Endothelial cell of umbilical vein (primary cell): ENCODE data around the gene SLC7A6OS. TPM values are rescaled to one million over a fixed set of nuclear protein-coding genes. Genes with fewer than 3 reads are reported as not detected.

Experiments
- BruUV-seq: library from RNA; stranded (reverse); fragments of 400-500 nt; replicated peaks from 2 replicates; lab custom pipeline; 2021; lab: Mats Ljungman, UMichigan
- CTCF ChIA-PET: fragments of 300-600, 350-600 bp; sonication (Branson Sonifier 250); formaldehyde crosslinking; loops from one replicate; lab custom pipeline; 2021; ENCODE audit warnings: antibody characterized with exemption, inconsistent platforms; lab: Charles Lee
- POLR2A ChIA-PET: fragments of 300-600, 350-600 bp; sonication (Branson Sonifier 250); formaldehyde crosslinking; loops from one replicate; lab custom pipeline; 2021; ENCODE audit warnings: antibody characterized with exemption, inconsistent platforms; lab: Charles Lee
- DNase-seq: peaks from one replicate; pipeline ENCODE4 v3.0.0-alpha.2; 2011; ENCODE audit warnings: low read depth, low spot score
- FAIRE-seq: peaks from 2 replicates; lab custom pipeline; 2011; peaks lifted over from hg19 to GRCh38; lab: Jason Lieb, UNC
- H2AFZ ChIP-seq: 2 replicates; pipeline ENCODE4 v1.6.0; 2012; ENCODE audit warnings: low read depth, low read length, control low read depth, inconsistent platforms
- H3K27ac ChIP-seq: 2 replicates; pipeline ENCODE4 v1.5.1; 2011; ENCODE audit warnings: low read depth, mild to moderate bottlenecking, control low read depth, low read length, moderate library complexity; ENCODE audit not compliant: insufficient read depth
- H3K27me3 ChIP-seq, 2 experiments: 2 replicates each; pipeline versions ENCODE4 v1.6.0 to v1.6.1; 2011; ENCODE audit warnings: low read length in 2 of 2, mixed read lengths in 1 of 2; ENCODE audit not compliant: control insufficient read depth in 2 of 2, insufficient read depth in 2 of 2
- H3K36me3 ChIP-seq, 2 experiments: 2 replicates in 1 of 2; 3 replicates in 1 of 2; pipeline ENCODE4 v1.5.1; 2011; ENCODE audit warnings: low read length in 2 of 2, mild to moderate bottlenecking in 1 of 2, moderate library complexity in 1 of 2; ENCODE audit not compliant: control insufficient read depth in 2 of 2, insufficient read depth in 2 of 2; ENCODE audit errors: extremely low read depth in 1 of 2
- H3K4me1 ChIP-seq: 3 replicates; pipeline ENCODE4 v1.5.1; 2011; ENCODE audit warnings: mild to moderate bottlenecking, low read length; ENCODE audit not compliant: control insufficient read depth, insufficient read depth; ENCODE audit errors: extremely low read depth
- H3K4me2 ChIP-seq: 2 replicates; pipeline ENCODE4 v1.6.1; 2011; ENCODE audit warnings: low read length, control low read depth, mixed read lengths; ENCODE audit not compliant: insufficient read depth
- H3K4me3 ChIP-seq, 3 experiments: fragments of 200-600 bp in 1 of 3; sonication (generic), shearing (Covaris generic) in 1 of 3; replicated peaks in 1 of 3; 2 replicates each; pipeline ENCODE4 v1.5.1; 2011 to 2016; ENCODE audit warnings: control low read depth in 3 of 3, low read length in 3 of 3, mild to moderate bottlenecking in 2 of 3, inconsistent platforms in 1 of 3, low read depth in 1 of 3, moderate library complexity in 1 of 3; ENCODE audit not compliant: insufficient read depth in 1 of 3
- H3K79me2 ChIP-seq: 2 replicates; pipeline ENCODE4 v1.6.0; 2012; ENCODE audit warnings: low read length, inconsistent platforms; ENCODE audit not compliant: control insufficient read depth, insufficient read depth
- H3K9ac ChIP-seq: replicated peaks from 2 replicates; pipeline ENCODE3; 2011; ENCODE audit warnings: low read length, control low read depth; ENCODE audit not compliant: insufficient read depth; ENCODE audit errors: extremely low read depth
- H3K9me1 ChIP-seq: replicated peaks from 3 replicates; pipeline ENCODE4 v1.6.0; 2011; ENCODE audit warnings: mild to moderate bottlenecking, low read length; ENCODE audit not compliant: control insufficient read depth, insufficient read depth; ENCODE audit errors: extremely low read depth
- H3K9me3 ChIP-seq: replicated peaks from 2 replicates; pipeline ENCODE4 v1.5.1; 2012; ENCODE audit warnings: low read length, inconsistent platforms; ENCODE audit not compliant: control insufficient read depth, insufficient read depth
- H4K20me1 ChIP-seq: replicated peaks from 2 replicates; pipeline ENCODE3; 2011; ENCODE audit warnings: mild to moderate bottlenecking, low read length; ENCODE audit not compliant: control insufficient read depth, insufficient read depth; ENCODE audit errors: extremely low read depth
- EZH2 ChIP-seq: IDR thresholded peaks from 2 replicates; pipeline ENCODE4 v1.6.1; 2012; ENCODE audit warnings: borderline replicate concordance, low read depth, mild to moderate bottlenecking, moderate library complexity, low read length, inconsistent platforms; ENCODE audit not compliant: severe bottlenecking
- FOS ChIP-seq: IDR thresholded peaks from 2 replicates; pipeline ENCODE4 v1.6.1; 2011; ENCODE audit warnings: mild to moderate bottlenecking, low read length, moderate library complexity, borderline replicate concordance; ENCODE audit not compliant: insufficient read depth
- GATA2 ChIP-seq: IDR thresholded peaks from 2 replicates; pipeline ENCODE4 v1.7.0; 2011; ENCODE audit warnings: low read depth, mild to moderate bottlenecking, moderate library complexity, mixed read lengths, low read length; ENCODE audit not compliant: insufficient read length, insufficient read depth
- JUN ChIP-seq: IDR thresholded peaks from 2 replicates; pipeline ENCODE4 v1.6.1; 2011; ENCODE audit warnings: borderline replicate concordance, low read depth; ENCODE audit not compliant: insufficient read length, insufficient read depth
- MYC ChIP-seq: IDR thresholded peaks from one replicate; pipeline ENCODE4 v1.6.1; 2011; ENCODE audit warnings: mild to moderate bottlenecking, low read depth, low read length
- POLR2A ChIP-seq: IDR thresholded peaks from 2 replicates; pipeline ENCODE4 v1.6.1; 2012; ENCODE audit warnings: low read depth, mild to moderate bottlenecking, control low read depth, low read length
- POLR2AphosphoS5 ChIP-seq: IDR thresholded peaks from 2 replicates; pipeline ENCODE4 v1.6.1; 2012; ENCODE audit warnings: low read depth, mild to moderate bottlenecking, control low read depth, low read length, moderate library complexity; ENCODE audit not compliant: insufficient read depth
- dilution Hi-C: fragments of 300-500 bp; cut with MboI; formaldehyde crosslinking; loops from one replicate; pipeline ENCODE4 v1.15.0; 2019; ENCODE audit warnings: low sequenced_read_pairs; ENCODE audit not compliant: extremely low pct_ligation_motif_present
- intact Hi-C: fragments of 100-400 bp; cut with micrococcal nuclease; formaldehyde crosslinking; loops from one replicate; pipeline ENCODE4 v1.10.0; 2022
- polyA plus RNA-seq, 4 experiments: library from polyadenylated mRNA; depleted of rRNA in 3 of 4; stranded (reverse) in 3 of 4; unstranded in 1 of 4; fragments of >200 nt; gene quantifications; 2 replicates each; pipeline versions ENCODE4 v1.2.1 to v1.2.3, GENCODE V29; 2011 to 2012; ENCODE audit warnings: missing spikeins in 1 of 4
- total RNA-seq: library from RNA; stranded (reverse); gene quantifications from 2 replicates; pipeline ENCODE4 v1.2.3, GENCODE V29; 2021
- TF ChIP-seq, protein P1 (sequence below), 2 donors: IDR thresholded peaks; 1 replicate in 1 of 2; 2 replicates in 1 of 2; pipeline ENCODE4 v1.5.1; 2011; ENCODE audit warnings: low read length in 2 of 2, mild to moderate bottlenecking in 2 of 2, moderate library complexity in 2 of 2, control low read depth in 1 of 2, inconsistent platforms in 1 of 2, low read depth in 1 of 2; ENCODE audit not compliant: insufficient read depth in 1 of 2; ENCODE audit errors: extremely low read depth in 1 of 2
- TF ChIP-seq, protein P2 (sequence below): IDR thresholded peaks from 2 replicates; pipeline ENCODE4 v1.6.1; 2011; ENCODE audit not compliant: insufficient read depth, insufficient read length

Gene SLC7A6OS
- total and polyA plus RNA-seq, 2 donors (not counting 3 experiments of a cell fraction or from before 2014, with no cell fraction given): 8.3 to 22.9 TPM

DNA sequence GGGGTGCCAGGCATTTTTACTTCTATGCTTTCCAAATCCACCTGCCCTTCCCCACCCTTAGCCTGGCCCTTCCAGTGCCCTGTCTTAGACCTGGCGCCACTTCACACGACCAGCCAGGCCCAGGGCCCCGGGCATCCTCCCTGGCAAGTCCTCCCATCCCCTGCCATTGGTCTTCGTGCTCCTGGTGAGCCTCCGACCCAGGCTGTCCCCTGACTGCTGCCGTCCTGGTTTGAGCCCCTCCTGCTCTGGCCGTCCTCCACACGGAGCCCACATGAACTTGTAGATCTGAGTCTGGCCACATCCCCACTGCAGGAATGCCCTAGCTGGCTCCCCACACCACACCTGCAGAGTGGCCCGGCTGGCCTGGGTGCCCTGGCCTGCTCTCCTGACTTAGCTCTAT, 44.1 kb upstream of the SLC7A6OS start:
- no peak for FAIRE-seq
- dilution Hi-C loops: no loop called here

DNA sequence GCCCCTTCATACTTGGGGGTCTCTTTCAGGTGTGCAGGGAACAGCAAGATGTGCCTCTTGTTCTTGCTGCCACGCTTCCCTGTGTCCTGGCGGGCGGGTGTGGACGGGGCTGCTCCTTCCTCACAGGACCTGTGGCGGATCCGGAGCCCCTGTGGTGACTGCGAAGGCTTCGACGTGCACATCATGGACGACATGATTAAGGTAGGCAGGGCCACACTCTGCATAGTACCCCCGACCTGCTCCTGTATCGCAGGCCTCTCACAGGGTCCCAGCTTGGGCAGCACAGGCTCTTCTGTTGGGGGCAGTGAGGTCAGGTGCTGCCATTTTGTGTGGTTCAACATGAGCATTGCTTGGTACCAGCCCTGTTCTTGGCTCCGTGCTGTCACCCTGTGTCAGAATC, 42.6 kb upstream of the SLC7A6OS start:
- Histone ChIP-seq H3K9me1 (no peaks in the 10 kb centered on the region), H2AFZ (no peak overlapping the region), H3K9ac (no peak overlapping the region), H3K4me3 (no peak overlapping the region), H3K4me1 (no peaks in the 10 kb centered on the region), H3K27ac (no peak overlapping the region), H3K9me3 (no peaks in the 10 kb centered on the region), H3K36me3 (peaks cover 0 to 54% of the 10 kb centered on the region in 2 experiments), H3K4me2 (no peak overlapping the region), H4K20me1 (no peaks in the 10 kb centered on the region), H3K27me3 (no peaks in the 10 kb centered on the region), H3K79me2 (no peaks in the 10 kb centered on the region)
- intact Hi-C loops: no loop called here
- dilution Hi-C loops: no loop called here
- ChIA-PET POLR2A (no interaction called here), CTCF (no interaction called here)
- no peak for DNase-seq
- no TSS peak for BruUV-seq
- TF ChIP-seq POLR2A (no peak), MYC (no peak), FOS (no peak), EZH2 (no peak), GATA2 (no peak), JUN (no peak), POLR2AphosphoS5 (no peak)
- TF ChIP-seq, protein P1, sequence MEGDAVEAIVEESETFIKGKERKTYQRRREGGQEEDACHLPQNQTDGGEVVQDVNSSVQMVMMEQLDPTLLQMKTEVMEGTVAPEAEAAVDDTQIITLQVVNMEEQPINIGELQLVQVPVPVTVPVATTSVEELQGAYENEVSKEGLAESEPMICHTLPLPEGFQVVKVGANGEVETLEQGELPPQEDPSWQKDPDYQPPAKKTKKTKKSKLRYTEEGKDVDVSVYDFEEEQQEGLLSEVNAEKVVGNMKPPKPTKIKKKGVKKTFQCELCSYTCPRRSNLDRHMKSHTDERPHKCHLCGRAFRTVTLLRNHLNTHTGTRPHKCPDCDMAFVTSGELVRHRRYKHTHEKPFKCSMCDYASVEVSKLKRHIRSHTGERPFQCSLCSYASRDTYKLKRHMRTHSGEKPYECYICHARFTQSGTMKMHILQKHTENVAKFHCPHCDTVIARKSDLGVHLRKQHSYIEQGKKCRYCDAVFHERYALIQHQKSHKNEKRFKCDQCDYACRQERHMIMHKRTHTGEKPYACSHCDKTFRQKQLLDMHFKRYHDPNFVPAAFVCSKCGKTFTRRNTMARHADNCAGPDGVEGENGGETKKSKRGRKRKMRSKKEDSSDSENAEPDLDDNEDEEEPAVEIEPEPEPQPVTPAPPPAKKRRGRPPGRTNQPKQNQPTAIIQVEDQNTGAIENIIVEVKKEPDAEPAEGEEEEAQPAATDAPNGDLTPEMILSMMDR (IDR thresholded peaks at IDR 0.05; ENCODE audit: extremely low read depth in 1 of 2, insufficient read depth in 1 of 2, low read depth in 1 of 2, low read length in 2 of 2): no peak
- TF ChIP-seq, protein P2, sequence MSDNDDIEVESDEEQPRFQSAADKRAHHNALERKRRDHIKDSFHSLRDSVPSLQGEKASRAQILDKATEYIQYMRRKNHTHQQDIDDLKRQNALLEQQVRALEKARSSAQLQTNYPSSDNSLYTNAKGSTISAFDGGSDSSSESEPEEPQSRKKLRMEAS: no peak
- no peak for FAIRE-seq

More for the DNA sequence above, 44.1 kb upstream of the SLC7A6OS start:
- no TSS peak for BruUV-seq
- H3K9me3 ChIP-seq: no peaks in the 10 kb centered on the region
- ChIA-PET CTCF (interaction anchor here (0.6 kb wide), 1 partner anchor 84 kb away, joined by 3 read pairs; no protein-coding TSS in a partner anchor), POLR2A (no interaction called here)
- H3K27me3 ChIP-seq: no peaks in the 10 kb centered on the region
- DNase-seq: no peak
- H3K9me1 ChIP-seq: no peaks in the 10 kb centered on the region
- no peak overlapping the region for H2AFZ ChIP-seq
- no peak overlapping the region for H3K4me2 ChIP-seq
- H4K20me1 ChIP-seq: no peaks in the 10 kb centered on the region
- no peak overlapping the region for H3K4me3 ChIP-seq
- H3K9ac ChIP-seq: no peak overlapping the region
- H3K79me2 ChIP-seq: no peaks in the 10 kb centered on the region
- H3K4me1 ChIP-seq: no peaks in the 10 kb centered on the region
- H3K27ac ChIP-seq: no peak overlapping the region
- TF ChIP-seq FOS (no peak), GATA2 (no peak), MYC (no peak)
- TF ChIP-seq, protein P1 (IDR thresholded peaks at IDR 0.05; ENCODE audit: extremely low read depth in 1 of 2, insufficient read depth in 1 of 2, low read depth in 1 of 2, low read length in 2 of 2): no peak
- peaks cover 0 to 49% of the 10 kb centered on the region in 2 experiments for H3K36me3 ChIP-seq
- intact Hi-C loops: no loop called here
